Astrocyte (in vitro differentiated cells and primary cell): ENCODE measurements around the gene SMIM35. TPM values are rescaled to one million over a fixed set of nuclear protein-coding genes. Genes with fewer than 3 reads are reported as not detected.

ENCODE experiments used
- DNase-seq: peaks from one replicate; pipeline ENCODE4 v3.0.0-alpha.2; 2010; ENCODE audit warnings: low read depth
- FAIRE-seq: peaks from 2 replicates; lab custom pipeline; 2011; peaks lifted over from hg19 to GRCh38; lab: Jason Lieb, UNC
- H2AFZ ChIP-seq: 2 replicates; pipeline ENCODE4 v1.6.0; 2012; ENCODE audit warnings: low read depth, low read length, inconsistent platforms
- H3K27ac ChIP-seq: 2 replicates; pipeline ENCODE4 v1.5.1; 2011; ENCODE audit warnings: low read depth, low read length, inconsistent platforms
- H3K27me3 ChIP-seq: 2 replicates; pipeline ENCODE4 v1.6.0; 2011; ENCODE audit warnings: low read length, inconsistent platforms; ENCODE audit not compliant: insufficient read depth
- H3K36me3 ChIP-seq: 2 replicates; pipeline ENCODE4 v1.5.1; 2011; ENCODE audit warnings: low read length, inconsistent platforms; ENCODE audit not compliant: insufficient read depth
- H3K4me1 ChIP-seq: 2 replicates; pipeline ENCODE4 v1.5.1; 2011; ENCODE audit warnings: low read length, inconsistent platforms; ENCODE audit not compliant: insufficient read depth
- H3K4me2 ChIP-seq: 2 replicates; pipeline ENCODE4 v1.6.0; 2012; ENCODE audit warnings: low read length, inconsistent platforms
- H3K4me3 ChIP-seq: 2 replicates; pipeline ENCODE4 v1.5.1; 2011; ENCODE audit warnings: low read depth, mild to moderate bottlenecking, low read length, inconsistent platforms; ENCODE audit not compliant: insufficient read depth
- H3K79me2 ChIP-seq: 2 replicates; pipeline ENCODE4 v1.6.0; 2012; ENCODE audit warnings: mild to moderate bottlenecking, low read length, inconsistent platforms; ENCODE audit not compliant: insufficient read depth
- H3K9ac ChIP-seq: 2 replicates; pipeline ENCODE4 v1.6.0; 2012; ENCODE audit warnings: mild to moderate bottlenecking, low read length, inconsistent platforms
- H3K9me3 ChIP-seq: 2 replicates; pipeline ENCODE4 v1.5.1; 2012; ENCODE audit warnings: low read depth, mild to moderate bottlenecking, low read length, inconsistent platforms; ENCODE audit not compliant: insufficient read depth
- H4K20me1 ChIP-seq: 2 replicates; pipeline ENCODE4 v1.6.0; 2012; ENCODE audit warnings: low read length, inconsistent platforms; ENCODE audit not compliant: insufficient read depth
- H3K27ac Mint-ChIP-seq: one replicate; pipeline ENCODE4 v1.8.0; 2021; ENCODE audit warnings: mild to moderate bottlenecking, mixed read lengths; ENCODE audit not compliant: unreplicated experiment
- H3K27me3 Mint-ChIP-seq: one replicate; pipeline ENCODE4 v1.8.0; 2021; ENCODE audit warnings: low read depth, mixed read lengths; ENCODE audit not compliant: unreplicated experiment
- H3K36me3 Mint-ChIP-seq: one replicate; pipeline ENCODE4 v1.8.0; 2021; ENCODE audit warnings: low read depth, mixed read lengths; ENCODE audit not compliant: unreplicated experiment
- H3K4me1 Mint-ChIP-seq: one replicate; pipeline ENCODE4 v1.8.0; 2021; ENCODE audit warnings: low read depth, mixed read lengths; ENCODE audit not compliant: unreplicated experiment
- H3K4me3 Mint-ChIP-seq: one replicate; pipeline ENCODE4 v1.8.0; 2021; ENCODE audit warnings: mild to moderate bottlenecking, moderate library complexity, mixed read lengths; ENCODE audit not compliant: unreplicated experiment
- H3K9me3 Mint-ChIP-seq: one replicate; pipeline ENCODE4 v1.8.0; 2021; ENCODE audit warnings: mild to moderate bottlenecking, mixed read lengths; ENCODE audit not compliant: unreplicated experiment
- CTCF ChIP-seq: IDR thresholded peaks from 2 replicates; pipeline ENCODE4 v1.5.1; 2011; ENCODE audit warnings: low read depth, mild to moderate bottlenecking, inconsistent platforms, low read length, moderate library complexity; ENCODE audit not compliant: insufficient read depth
- EZH2 ChIP-seq: IDR thresholded peaks from 2 replicates; pipeline ENCODE4 v1.6.1; 2012; ENCODE audit warnings: mild to moderate bottlenecking, low read length, inconsistent platforms; ENCODE audit not compliant: insufficient read depth
- total RNA-seq: library from RNA; stranded (reverse); gene quantifications from 2 replicates; pipeline ENCODE4 v1.2.1, GENCODE V29; 2021

The SMIM35 gene
- total RNA-seq, 1 donor from 2014 or later = not detected

- H3K4me3 Mint-ChIP-seq = no peak overlapping the region
- no peak overlapping the region for H3K27ac Mint-ChIP-seq
- no peak for TF ChIP-seq CTCF
- no peak for TF ChIP-seq EZH2
- Histone ChIP-seq H4K20me1 (no peaks in the 10 kb centered on the region), H3K27me3 (peaks cover 4% of the 10 kb centered on the region), H3K27ac (no peak overlapping the region), H3K36me3 (no peaks in the 10 kb centered on the region), H2AFZ (no peak overlapping the region), H3K79me2 (no peaks in the 10 kb centered on the region), H3K9ac (no peak overlapping the region), H3K4me2 (no peak overlapping the region), H3K9me3 (peaks cover 15% of the 10 kb centered on the region), H3K4me1 (no peaks in the 10 kb centered on the region), H3K4me3 (no peak overlapping the region)
- peaks cover 4% of the 10 kb centered on the region for H3K4me1 Mint-ChIP-seq
- FAIRE-seq = no peak
- H3K27me3 Mint-ChIP-seq = peaks cover 31% of the 10 kb centered on the region
- H3K36me3 Mint-ChIP-seq = peaks cover 3% of the 10 kb centered on the region
- peaks cover 34% of the 10 kb centered on the region for H3K9me3 Mint-ChIP-seq
- DNase-seq = no peak
Measured at GRCh38 chr11:118082880-118083552, 3.7 kb downstream of the SMIM35 start.

GRCh38 chr11:118081241-118081958 is 5.4 kb downstream of the SMIM35 start:
- TF ChIP-seq EZH2 (no peak), CTCF (no peak)
- no peak overlapping the region for H3K27ac ChIP-seq
- no peak overlapping the region for H3K4me2 ChIP-seq
- peaks cover 22% of the 10 kb centered on the region for H3K9me3 Mint-ChIP-seq
- H2AFZ ChIP-seq = no peak overlapping the region
- no peaks in the 10 kb centered on the region for H3K79me2 ChIP-seq
- no peaks in the 10 kb centered on the region for H4K20me1 ChIP-seq
- H3K27me3 Mint-ChIP-seq = peaks cover 35% of the 10 kb centered on the region
- DNase-seq (no peak), FAIRE-seq (no peak)
- no peak overlapping the region for H3K9ac ChIP-seq
- H3K36me3 ChIP-seq = no peaks in the 10 kb centered on the region
- H3K9me3 ChIP-seq = peaks cover 4% of the 10 kb centered on the region
- no peaks in the 10 kb centered on the region for H3K4me1 ChIP-seq
- peaks cover 4% of the 10 kb centered on the region for H3K27me3 ChIP-seq
- H3K4me3 ChIP-seq = no peak overlapping the region
- H3K4me1 Mint-ChIP-seq = peaks cover 4% of the 10 kb centered on the region
- H3K36me3 Mint-ChIP-seq = no peaks in the 10 kb centered on the region
- no peak overlapping the region for H3K4me3 Mint-ChIP-seq
- H3K27ac Mint-ChIP-seq = no peak overlapping the region

DNA sequence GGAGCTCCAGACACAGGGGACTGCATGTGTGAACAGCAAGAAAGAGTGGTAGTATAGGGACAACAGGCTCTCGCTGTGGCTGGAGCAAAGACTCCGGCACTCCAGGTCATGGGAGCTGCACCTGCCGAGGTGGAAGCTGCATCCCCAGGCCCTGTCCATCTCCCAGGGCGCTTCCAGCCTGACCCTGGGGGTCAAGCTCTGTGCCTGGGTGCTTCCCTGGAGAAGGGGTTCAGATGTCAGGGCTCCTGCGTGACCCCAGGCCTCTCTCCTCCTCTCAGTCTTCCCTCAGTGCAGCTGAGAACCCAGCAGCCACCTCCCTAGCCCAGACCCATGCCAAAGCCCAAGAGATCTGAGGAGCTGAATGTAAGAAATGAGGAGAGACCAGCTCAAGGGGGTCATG is 6.5 kb downstream of the SMIM35 start:
- Mint-ChIP-seq H3K4me1 (peaks cover 4% of the 10 kb centered on the region), H3K36me3 (no peaks in the 10 kb centered on the region), H3K9me3 (peaks cover 20% of the 10 kb centered on the region), H3K4me3 (no peak overlapping the region), H3K27me3 (peaks cover 39% of the 10 kb centered on the region), H3K27ac (no peak overlapping the region)
- no peak overlapping the region for H3K4me2 ChIP-seq
- DNase-seq = no peak
- H3K4me1 ChIP-seq = no peaks in the 10 kb centered on the region
- H4K20me1 ChIP-seq = no peaks in the 10 kb centered on the region
- H3K9ac ChIP-seq = no peak overlapping the region
- no peak overlapping the region for H3K4me3 ChIP-seq
- TF ChIP-seq CTCF (no peak), EZH2 (no peak)
- H3K36me3 ChIP-seq = no peaks in the 10 kb centered on the region
- peaks cover 4% of the 10 kb centered on the region for H3K27me3 ChIP-seq
- no peak for FAIRE-seq
- H3K9me3 ChIP-seq = no peaks in the 10 kb centered on the region
- no peak overlapping the region for H3K27ac ChIP-seq
- H2AFZ ChIP-seq = no peak overlapping the region
- no peaks in the 10 kb centered on the region for H3K79me2 ChIP-seq
